ENCODE data around the gene ADPRM.

DNA sequence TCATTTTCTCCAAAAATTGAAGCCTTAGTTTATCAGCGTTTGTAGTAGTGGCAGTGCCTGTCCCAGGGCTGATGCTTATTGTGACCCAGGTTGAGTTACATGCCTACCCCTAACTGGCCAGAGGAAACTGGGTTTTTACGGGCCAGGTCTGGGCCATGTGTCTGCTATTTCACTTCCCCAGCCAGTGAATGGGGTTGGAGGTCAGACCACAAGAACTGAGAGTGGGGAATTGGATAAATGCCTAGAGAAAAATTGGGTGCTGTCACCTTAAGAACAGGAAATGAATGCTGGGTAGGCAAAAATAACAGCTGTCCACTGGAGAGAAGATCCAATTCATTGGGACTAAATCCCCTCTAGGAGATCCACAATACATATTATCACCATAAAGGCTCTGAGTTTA, 5.2 kb downstream of the ADPRM start:
- no peak for TF ChIP-seq CTCF (IDR thresholded peaks at IDR 0.05 in 2 of 3, conservative IDR thresholded peaks at IDR 0.05 in 1 of 3; ENCODE audit: borderline replicate concordance in 1 of 3, insufficient read depth in 1 of 3, low read depth in 2 of 3, low read length in 2 of 3)
- TF ChIP-seq POLR2AphosphoS5 (IDR thresholded peaks at IDR 0.05; ENCODE audit: low read depth, low read length): no peak
- no peak for TF ChIP-seq EGR1 (IDR thresholded peaks at IDR 0.05; ENCODE audit: low read depth)
- TF ChIP-seq SIN3A (IDR thresholded peaks at IDR 0.05; ENCODE audit: low read depth): no peak
- no peak for TF ChIP-seq POLR2A (IDR thresholded peaks at IDR 0.05; ENCODE audit: borderline replicate concordance, extremely low read depth, insufficient read depth, insufficient read length)
- TF ChIP-seq ZFX (IDR thresholded peaks at IDR 0.05): no peak
- no peak for TF ChIP-seq SRF (IDR thresholded peaks at IDR 0.05; ENCODE audit: low read depth)
- TF ChIP-seq JUND (IDR thresholded peaks at IDR 0.05): no peak
- no peak for TF ChIP-seq MAX (IDR thresholded peaks at IDR 0.05)
- TF ChIP-seq EZH2phosphoT487 (IDR thresholded peaks at IDR 0.05; ENCODE audit: borderline replicate concordance): no peak
- no peak for TF ChIP-seq TCF7L2 (IDR thresholded peaks at IDR 0.05; ENCODE audit: borderline replicate concordance, extremely low read depth, insufficient read depth, insufficient read length)
- TF ChIP-seq SP1 (IDR thresholded peaks at IDR 0.05; ENCODE audit: low read depth): no peak
- TF ChIP-seq RAD21 (IDR thresholded peaks at IDR 0.05; ENCODE audit: low read depth): no peak
